ENCODE measurements around the gene ARL13B.

DNA sequence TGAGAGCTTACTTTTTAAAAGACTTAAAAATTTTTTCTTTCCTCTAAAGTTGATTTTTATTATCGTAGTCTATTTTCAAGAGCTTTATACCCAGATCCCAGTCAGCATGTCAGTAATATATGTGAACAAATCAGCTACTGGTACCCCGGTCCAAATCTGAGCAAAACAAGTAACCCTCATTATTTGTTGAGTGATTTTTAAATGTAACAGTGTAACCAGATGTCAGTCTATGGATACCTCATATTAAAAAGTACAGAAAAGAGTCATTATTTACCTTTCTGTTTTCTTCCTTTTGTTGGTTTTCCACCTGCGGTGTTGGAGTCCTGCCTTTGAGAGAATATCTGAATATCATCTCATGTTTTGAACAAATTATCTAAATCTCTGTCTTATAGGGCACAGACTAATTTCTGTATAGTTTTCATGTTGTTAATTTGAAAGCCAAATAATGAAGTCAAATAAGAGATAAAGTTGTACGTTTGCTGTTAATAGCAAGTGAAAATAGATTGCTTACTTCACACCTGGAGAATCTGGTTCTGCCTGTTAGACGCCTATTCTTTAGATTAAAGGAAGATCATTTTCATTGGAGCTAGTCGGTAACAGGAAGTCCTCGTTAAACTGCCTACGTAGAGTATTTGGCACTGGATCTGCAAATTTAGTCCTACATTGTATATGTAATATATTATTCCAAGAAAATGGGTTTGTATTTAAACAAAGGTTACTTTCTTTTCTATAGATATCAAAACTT is 48.3 kb downstream of the ARL13B start, which contains the start of gene STX19:
- TF ChIP-seq POLR2A (IDR thresholded peaks at IDR 0.05; ENCODE audit: low read depth, low read length) (no peak), TAF1 (IDR thresholded peaks at IDR 0.05; ENCODE audit: low read depth, low read length) (no peak), POLR2AphosphoS5 (IDR thresholded peaks at IDR 0.05; ENCODE audit: low read depth, low read length) (no peak), SPI1 (IDR thresholded peaks at IDR 0.05; ENCODE audit: low read depth, low read length) (no peak)
